ENCODE measurements around the gene SMAD6.
A peak's percentile ranks its signal among the peaks of the same experiment; 100 is the strongest.

Gene SMAD6

DNA sequence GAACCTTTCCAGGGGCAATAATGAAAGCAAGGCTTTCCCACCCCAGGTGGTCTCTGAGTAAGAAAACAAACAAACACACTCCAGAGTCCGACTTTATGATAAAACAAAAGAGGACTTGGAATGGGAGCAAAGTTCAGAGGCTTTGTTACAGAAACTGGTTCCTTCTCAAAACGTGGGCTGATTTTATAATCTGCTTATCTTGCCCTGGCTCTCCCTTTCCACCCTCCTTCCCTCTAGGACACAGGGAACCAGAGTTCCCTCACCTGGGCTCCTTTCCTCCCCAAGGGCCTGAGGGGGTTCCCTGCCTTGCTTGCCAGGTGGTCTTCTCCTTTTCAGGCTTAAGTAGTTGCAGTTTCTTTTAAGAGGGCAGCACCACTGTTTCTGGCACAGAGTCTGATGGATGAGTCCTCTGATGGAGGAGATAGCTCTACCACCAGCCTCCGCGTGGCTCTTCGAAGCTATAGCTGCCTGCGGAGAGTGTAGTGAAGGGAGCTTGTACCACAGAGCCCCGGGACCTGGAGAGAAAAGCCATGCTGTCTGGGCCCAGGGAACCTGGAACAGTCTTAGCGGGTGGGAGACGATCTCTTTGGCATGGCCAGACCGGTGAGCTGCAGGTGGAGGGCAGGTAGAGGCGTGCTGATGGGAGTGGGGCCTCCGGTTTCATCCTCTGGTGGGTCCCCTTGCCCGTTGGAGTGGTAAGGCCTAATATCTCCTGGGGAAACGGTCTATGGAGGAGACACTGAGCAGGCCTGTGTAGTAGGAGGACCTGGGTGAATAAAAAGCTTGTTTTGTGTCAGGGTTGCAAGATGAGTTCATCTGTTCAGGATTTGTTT, 68.7 kb downstream of the SMAD6 start (continued):
- no peak for TF ChIP-seq EGR2 (tag by site-specific recombination; IDR thresholded peaks at IDR 0.05; ENCODE audit: low read depth)
- peak; percentile 66 for TF ChIP-seq GLIS1 (tag by site-specific recombination; IDR thresholded peaks at IDR 0.05)
- TF ChIP-seq, protein P1, sequence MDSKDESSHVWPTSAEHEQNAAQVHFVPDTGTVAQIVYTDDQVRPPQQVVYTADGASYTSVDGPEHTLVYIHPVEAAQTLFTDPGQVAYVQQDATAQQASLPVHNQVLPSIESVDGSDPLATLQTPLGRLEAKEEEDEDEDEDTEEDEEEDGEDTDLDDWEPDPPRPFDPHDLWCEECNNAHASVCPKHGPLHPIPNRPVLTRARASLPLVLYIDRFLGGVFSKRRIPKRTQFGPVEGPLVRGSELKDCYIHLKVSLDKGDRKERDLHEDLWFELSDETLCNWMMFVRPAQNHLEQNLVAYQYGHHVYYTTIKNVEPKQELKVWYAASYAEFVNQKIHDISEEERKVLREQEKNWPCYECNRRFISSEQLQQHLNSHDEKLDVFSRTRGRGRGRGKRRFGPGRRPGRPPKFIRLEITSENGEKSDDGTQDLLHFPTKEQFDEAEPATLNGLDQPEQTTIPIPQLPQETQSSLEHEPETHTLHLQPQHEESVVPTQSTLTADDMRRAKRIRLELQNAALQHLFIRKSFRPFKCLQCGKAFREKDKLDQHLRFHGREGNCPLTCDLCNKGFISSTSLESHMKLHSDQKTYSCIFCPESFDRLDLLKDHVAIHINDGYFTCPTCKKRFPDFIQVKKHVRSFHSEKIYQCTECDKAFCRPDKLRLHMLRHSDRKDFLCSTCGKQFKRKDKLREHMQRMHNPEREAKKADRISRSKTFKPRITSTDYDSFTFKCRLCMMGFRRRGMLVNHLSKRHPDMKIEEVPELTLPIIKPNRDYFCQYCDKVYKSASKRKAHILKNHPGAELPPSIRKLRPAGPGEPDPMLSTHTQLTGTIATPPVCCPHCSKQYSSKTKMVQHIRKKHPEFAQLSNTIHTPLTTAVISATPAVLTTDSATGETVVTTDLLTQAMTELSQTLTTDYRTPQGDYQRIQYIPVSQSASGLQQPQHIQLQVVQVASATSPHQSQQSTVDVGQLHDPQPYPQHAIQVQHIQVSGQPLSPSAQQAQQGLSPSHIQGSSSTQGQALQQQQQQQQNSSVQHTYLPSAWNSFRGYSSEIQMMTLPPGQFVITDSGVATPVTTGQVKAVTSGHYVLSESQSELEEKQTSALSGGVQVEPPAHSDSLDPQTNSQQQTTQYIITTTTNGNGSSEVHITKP (tag by site-specific recombination; IDR thresholded peaks at IDR 0.05), result peak; percentile 46; the same call in 1 of the 2 replicates
- TF ChIP-seq ZNF626 (tag by site-specific recombination; IDR thresholded peaks at IDR 0.05), result no peak
- 0 out of 2 replicates have a peak, but pooled peaks have one; percentile 33 for TF ChIP-seq ZNF600 (tag by site-specific recombination; IDR thresholded peaks at IDR 0.05)
- TF ChIP-seq ZIC2 (tag by site-specific recombination; IDR thresholded peaks at IDR 0.05), result peak; percentile 80
- peak; percentile 75; the same call in 1 of the 2 replicates for TF ChIP-seq IKZF3 (tag by site-specific recombination; IDR thresholded peaks at IDR 0.05)
- TF ChIP-seq ZNF184 (tag by site-specific recombination; IDR thresholded peaks at IDR 0.05), result no peak

DNA sequence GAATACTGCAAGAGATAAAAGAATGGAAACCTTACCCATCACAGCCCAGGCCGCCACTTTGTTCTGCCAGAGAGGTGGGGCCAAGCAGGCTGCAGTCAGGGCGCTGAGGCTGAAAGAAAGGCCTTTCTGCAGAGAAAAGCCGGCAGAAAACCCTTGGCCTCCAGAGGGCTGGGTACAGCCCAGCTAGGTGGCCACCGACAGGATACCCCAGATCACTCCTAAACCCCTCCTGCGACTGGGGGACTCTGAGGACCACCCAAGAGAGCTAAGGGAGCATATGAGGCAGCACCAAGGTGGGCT, 69.3 kb downstream of the SMAD6 start:
- ChIA-PET CTCF (interaction anchor here (0.7 to 7.0 kb wide), 5 partner anchors 12 to 152 kb away, joined by 3 to 76 read pairs (median 3); no protein-coding TSS in a partner anchor), POLR2A (interaction anchor here (0.6 to 2.5 kb wide), 3 partner anchors 64 to 511 kb away, joined by 3 to 6 read pairs (median 6); partner anchors contain the start of gene SMAD6)
- Histone ChIP-seq H3K4me1 (ENCODE audit: control insufficient read depth, insufficient read depth, low read length) (peaks cover 26% of the 10 kb centered on the region), H3K27ac (ENCODE audit: extremely low read depth, low read depth, low read length) (no peak overlapping the region; the same call in 1 of the 2 replicates), H3K36me3 (ENCODE audit: control insufficient read depth in 2 of 2, insufficient read depth in 1 of 2, low read length in 2 of 2) (peaks cover 0 to 49% of the 10 kb centered on the region in 2 experiments; a peak in 1 of 3 replicates), H3K4me3 (ENCODE audit: low read depth, low read length) (no peak overlapping the region), H3K9me3 (ENCODE audit: control insufficient read depth, insufficient read depth, low read depth, low read length) (no peaks in the 10 kb centered on the region)
- TF ChIP-seq ZNF510 (tag by site-specific recombination; IDR thresholded peaks at IDR 0.05; ENCODE audit: insufficient replicate concordance) (no peak), ZNF791 (tag by site-specific recombination; IDR thresholded peaks at IDR 0.05) (no peak), GLIS1 (tag by site-specific recombination; IDR thresholded peaks at IDR 0.05) (no peak)
- TF ChIP-seq, protein P2, sequence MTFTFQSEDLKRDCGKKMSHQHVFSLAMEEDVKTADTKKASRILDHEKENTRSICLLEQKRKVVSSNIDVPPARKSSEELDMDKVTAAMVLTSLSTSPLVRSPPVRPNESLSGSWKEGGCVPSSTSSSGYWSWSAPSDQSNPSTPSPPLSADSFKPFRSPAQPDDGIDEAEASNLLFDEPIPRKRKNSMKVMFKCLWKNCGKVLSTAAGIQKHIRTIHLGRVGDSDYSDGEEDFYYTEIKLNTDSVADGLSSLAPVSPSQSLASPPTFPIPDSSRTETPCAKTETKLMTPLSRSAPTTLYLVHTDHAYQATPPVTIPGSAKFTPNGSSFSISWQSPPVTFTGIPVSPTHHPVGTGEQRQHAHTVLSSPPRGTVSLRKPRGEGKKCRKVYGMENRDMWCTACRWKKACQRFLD (tag by site-specific recombination; IDR thresholded peaks at IDR 0.05), result no peak
- TF ChIP-seq, protein P3, sequence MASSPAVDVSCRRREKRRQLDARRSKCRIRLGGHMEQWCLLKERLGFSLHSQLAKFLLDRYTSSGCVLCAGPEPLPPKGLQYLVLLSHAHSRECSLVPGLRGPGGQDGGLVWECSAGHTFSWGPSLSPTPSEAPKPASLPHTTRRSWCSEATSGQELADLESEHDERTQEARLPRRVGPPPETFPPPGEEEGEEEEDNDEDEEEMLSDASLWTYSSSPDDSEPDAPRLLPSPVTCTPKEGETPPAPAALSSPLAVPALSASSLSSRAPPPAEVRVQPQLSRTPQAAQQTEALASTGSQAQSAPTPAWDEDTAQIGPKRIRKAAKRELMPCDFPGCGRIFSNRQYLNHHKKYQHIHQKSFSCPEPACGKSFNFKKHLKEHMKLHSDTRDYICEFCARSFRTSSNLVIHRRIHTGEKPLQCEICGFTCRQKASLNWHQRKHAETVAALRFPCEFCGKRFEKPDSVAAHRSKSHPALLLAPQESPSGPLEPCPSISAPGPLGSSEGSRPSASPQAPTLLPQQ (tag by site-specific recombination; IDR thresholded peaks at IDR 0.05), result 0 out of 2 replicates have a peak, but pooled peaks have one; percentile 31

DNA sequence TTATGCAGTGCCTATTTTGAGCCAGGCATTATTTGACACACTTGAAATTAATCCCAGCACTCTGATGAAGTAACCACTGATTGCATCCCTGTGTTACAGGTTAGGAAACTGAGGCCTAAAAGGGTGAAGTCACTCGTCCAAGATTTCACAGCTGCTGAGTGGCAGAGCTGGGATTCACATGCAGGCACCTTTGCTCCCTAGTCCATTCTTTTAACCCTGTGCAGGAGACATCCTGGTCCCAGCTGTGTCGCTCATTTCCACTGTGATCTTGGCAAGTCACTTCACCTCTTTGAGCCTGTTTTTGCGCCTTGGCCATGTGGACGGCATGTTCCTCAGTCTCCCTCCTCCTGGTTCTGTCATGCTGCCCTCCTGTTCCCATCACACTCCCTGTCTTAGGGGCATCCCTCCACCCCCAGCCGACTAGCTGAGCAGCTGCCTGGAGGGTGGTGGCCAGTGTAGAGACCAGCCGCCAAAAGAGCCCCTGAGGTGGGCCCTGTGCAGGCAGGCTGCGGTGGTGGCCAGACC, 70.6 kb downstream of the SMAD6 start:
- H3K4me1 ChIP-seq (ENCODE audit: control insufficient read depth, insufficient read depth, low read length), result peaks cover 20% of the 10 kb centered on the region
- no peak overlapping the region for H3K4me3 ChIP-seq (ENCODE audit: low read depth, low read length)
- H3K9me3 ChIP-seq (ENCODE audit: control insufficient read depth, insufficient read depth, low read depth, low read length), result no peaks in the 10 kb centered on the region
- ChIA-PET POLR2A (interaction anchor here (1.0 to 2.5 kb wide), 3 partner anchors 16 to 73 kb away, joined by 3 to 6 read pairs (median 3); partner anchors contain the start of gene SMAD6), CTCF (interaction anchor here (0.5 to 7.0 kb wide), 28 partner anchors 11 to 1268 kb away, joined by 3 to 76 read pairs (median 4); no protein-coding TSS in a partner anchor)
- peaks cover 0 to 44% of the 10 kb centered on the region in 2 experiments; a peak in 1 of 3 replicates for H3K36me3 ChIP-seq (ENCODE audit: control insufficient read depth in 2 of 2, insufficient read depth in 1 of 2, low read length in 2 of 2)
- TF ChIP-seq ZNF341 (tag by site-specific recombination; IDR thresholded peaks at IDR 0.05; ENCODE audit: low read depth) (peak; percentile 43; the same call in 1 of the 2 replicates), GLIS2 (tag by site-specific recombination; IDR thresholded peaks at IDR 0.05) (0 out of 2 replicates have a peak, but pooled peaks have one; percentile 25), OVOL3 (tag by site-specific recombination; IDR thresholded peaks at IDR 0.05) (no peak)
- TF ChIP-seq, protein P4, sequence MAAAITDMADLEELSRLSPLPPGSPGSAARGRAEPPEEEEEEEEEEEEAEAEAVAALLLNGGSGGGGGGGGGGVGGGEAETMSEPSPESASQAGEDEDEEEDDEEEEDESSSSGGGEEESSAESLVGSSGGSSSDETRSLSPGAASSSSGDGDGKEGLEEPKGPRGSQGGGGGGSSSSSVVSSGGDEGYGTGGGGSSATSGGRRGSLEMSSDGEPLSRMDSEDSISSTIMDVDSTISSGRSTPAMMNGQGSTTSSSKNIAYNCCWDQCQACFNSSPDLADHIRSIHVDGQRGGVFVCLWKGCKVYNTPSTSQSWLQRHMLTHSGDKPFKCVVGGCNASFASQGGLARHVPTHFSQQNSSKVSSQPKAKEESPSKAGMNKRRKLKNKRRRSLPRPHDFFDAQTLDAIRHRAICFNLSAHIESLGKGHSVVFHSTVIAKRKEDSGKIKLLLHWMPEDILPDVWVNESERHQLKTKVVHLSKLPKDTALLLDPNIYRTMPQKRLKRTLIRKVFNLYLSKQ (tag by site-specific recombination; IDR thresholded peaks at IDR 0.05; ENCODE audit: borderline replicate concordance), result no peak
- no peak overlapping the region for H3K27ac ChIP-seq (ENCODE audit: extremely low read depth, low read depth, low read length)
